GM19452 (cell line): ENCODE data around the gene IFT20.

Experiments
- ATAC-seq: cut with Tn5 transposase; IDR thresholded peaks from one replicate; pipeline ENCODE4 v1.9.1; 2021; ENCODE audit not compliant: unreplicated experiment

IFT20 gene

GRCh38 chr17:28338056-28338768 lies 2.9 kb upstream of the IFT20 start:
- no peak for ATAC-seq

- ATAC-seq = no peak
These were observed 943 bp upstream of the IFT20 start for GRCh38 chr17:28335959-28336871.

- ATAC-seq = no peak
These were observed 539 bp downstream of the IFT20 start for GRCh38 chr17:28334666-28335200.

- no peak for ATAC-seq
These were observed 1.1 kb downstream of the IFT20 start for GRCh38 chr17:28334171-28334570.

GRCh38 chr17:28333083-28333746 lies 2.1 kb downstream of the IFT20 start:
- ATAC-seq = no peak

GRCh38 chr17:28331891-28332420 lies 3.3 kb downstream of the IFT20 start:
- no peak for ATAC-seq

- no peak for ATAC-seq
These were observed 4.6 kb downstream of the IFT20 start for GRCh38 chr17:28330671-28331070.

GRCh38 chr17:28328325-28328724 lies 6.9 kb downstream of the IFT20 start:
- no peak for ATAC-seq

- ATAC-seq = no peak
These were observed 7.6 kb downstream of the IFT20 start for GRCh38 chr17:28327709-28328108.

- ATAC-seq = no peak
These were observed 8.2 kb downstream of the IFT20 start for GRCh38 chr17:28327031-28327607.

GRCh38 chr17:28326114-28326513 lies 9.2 kb downstream of the IFT20 start:
- ATAC-seq = no peak

- ATAC-seq = no peak
These were observed 10.1 kb downstream of the IFT20 start for GRCh38 chr17:28325211-28325610.

GRCh38 chr17:28324781-28325180 lies 10.5 kb downstream of the IFT20 start:
- ATAC-seq = no peak

GRCh38 chr17:28324267-28324745 lies 11.0 kb downstream of the IFT20 start:
- no peak for ATAC-seq

GRCh38 chr17:28320215-28321061 lies 14.8 kb downstream of the IFT20 start:
- no peak for ATAC-seq

- no peak for ATAC-seq
These were observed 15.7 kb downstream of the IFT20 start for GRCh38 chr17:28319598-28319935.

- ATAC-seq = peak; percentile 93
These were observed 16.3 kb downstream of the IFT20 start, which contains the start of gene TMEM97 for GRCh38 chr17:28318759-28319597. TSS of gene TMEM97 (plus strand) at chr17:28319200. CDS start at chr17:28319240, 40 bp downstream.

GRCh38 chr17:28317966-28318758 lies 17.1 kb downstream of the IFT20 start:
- peak; percentile 7 for ATAC-seq
